Mucosa of descending colon (tissue), 3 donors: Measurements from ENCODE around the gene RPL14. TPM values are rescaled to one million over a fixed set of nuclear protein-coding genes. Genes with fewer than 3 reads are reported as not detected.

Experiments
- ATAC-seq: fragments of 200-7000 bp; cut with Tn5 transposase; one replicate; pipeline ENCODE4 v1.9.1; 2020; ENCODE audit warnings: mild to moderate bottlenecking, moderate library complexity
- DNase-seq, 3 donors: peaks; one replicate each; pipeline ENCODE4 v3.0.0-alpha.2; 2020
- H3K36me3 ChIP-seq: fragments of 200-600 bp; one replicate; pipeline ENCODE4 v1.8.0; 2021; ENCODE audit warnings: low read depth, mild to moderate bottlenecking
- H3K4me1 ChIP-seq: fragments of 200-600 bp; one replicate; pipeline ENCODE4 v1.8.0; 2021; ENCODE audit warnings: low read depth, mild to moderate bottlenecking
- H3K4me3 ChIP-seq: fragments of 200-600 bp; one replicate; pipeline ENCODE4 v1.8.0; 2021; ENCODE audit warnings: mild to moderate bottlenecking
- H3K9me3 ChIP-seq: fragments of 200-600 bp; one replicate; pipeline ENCODE4 v1.8.0; 2021; ENCODE audit warnings: mild to moderate bottlenecking
- intact Hi-C, 2 donors: fragments of 100-400 bp; cut with DNase I in 1 of 2; cut with micrococcal nuclease in 1 of 2; formaldehyde crosslinking; loops; one replicate each; pipeline versions ENCODE4 v1.11.0 to v1.11.1; 2022; cut with DNase I, micrococcal nuclease
- total RNA-seq, 3 donors: library from RNA; stranded (reverse); fragmentation: NEBNext Ultra II Directional in 2 of 3; extraction: Animal tissue kit (Norgen Biotek cat#: 25700) in 2 of 3; gene quantifications; one replicate each; pipeline versions ENCODE4 v1.2.1 to v1.2.4, GENCODE V29; 2021 to 2023
- TF ChIP-seq, protein P1 (sequence below): fragments of 200-600 bp; IDR thresholded peaks from one replicate; pipeline ENCODE4 v1.8.0; 2022; ENCODE audit warnings: antibody characterized with exemption, mild to moderate bottlenecking
- donor health status: DM: no; HTN: no; CAD: no; lungs with moderate emphysema.
- donor health status: DM: no; HTN: no; CAD: no.
- donor health status: DM: no; HTN: yes; CAD: no.

RPL14 gene
- total RNA-seq, 3 donors from 2014 or later = 1,286 to 1,516 (median 1,490) TPM

DNA sequence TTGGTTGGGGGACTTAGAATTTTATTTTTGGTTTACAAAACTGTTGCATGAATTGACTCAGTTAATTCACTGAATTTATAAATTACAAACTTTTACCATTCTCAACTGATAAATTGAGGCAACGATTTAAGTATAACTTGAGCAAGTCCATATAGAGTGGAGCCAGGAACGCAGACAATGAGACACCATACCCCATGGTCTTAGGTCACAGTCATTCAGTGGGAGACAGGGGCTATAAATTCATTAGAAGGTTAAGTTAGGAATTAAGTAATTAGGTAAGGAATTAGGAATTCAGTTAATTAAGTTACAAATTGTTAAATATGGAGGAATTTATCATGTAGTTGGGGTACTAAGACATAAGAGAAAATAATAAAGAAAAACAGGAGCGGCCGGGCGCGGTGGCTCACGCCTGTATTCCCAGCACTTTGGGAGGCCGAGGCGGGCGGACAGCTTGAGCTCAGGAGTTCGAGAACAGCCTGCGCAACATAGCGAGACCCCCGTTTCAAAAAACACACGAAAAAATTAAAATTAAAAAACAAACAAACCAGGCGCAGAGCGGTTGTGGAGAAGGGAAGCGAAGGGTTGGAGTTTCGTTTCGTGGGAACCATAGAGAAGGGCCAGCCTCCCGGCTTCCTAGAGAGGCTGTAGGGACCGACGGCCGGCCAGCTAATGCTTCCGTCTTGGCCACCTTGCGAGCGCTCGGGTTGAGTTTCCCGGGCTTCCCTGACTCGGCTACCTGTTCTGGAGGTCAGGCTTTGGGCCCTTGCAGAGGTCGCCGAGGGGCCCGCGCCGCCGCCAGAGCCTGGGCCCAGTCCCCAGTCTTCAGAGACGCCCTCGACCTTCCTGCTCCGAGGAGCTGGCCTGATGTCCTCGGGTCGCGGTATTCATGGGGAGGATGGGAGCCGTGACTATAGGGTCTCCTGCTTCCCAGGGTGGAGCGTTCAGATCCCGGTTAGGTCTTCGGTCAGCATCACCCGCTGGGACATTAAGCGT, 19.6 kb downstream of the RPL14 start, which contains the start of gene ZNF619:
Gene ZNF619 (plus strand): TSS at position 645 of the 993 bp plus-strand sequence. CDS start 858 bp downstream, outside the sequence.
- Histone ChIP-seq H3K4me3 (peak within 1 kb of the TSS; percentile 83), H3K9me3 (no peaks in the 10 kb centered on the region), H3K4me1 (no peaks in the 10 kb centered on the region), H3K36me3 (no peaks in the 10 kb centered on the region)
- DNase-seq (peak; percentile 79 to 83 (median 82)), ATAC-seq (peak; percentile 98)
- TF ChIP-seq, protein P1, sequence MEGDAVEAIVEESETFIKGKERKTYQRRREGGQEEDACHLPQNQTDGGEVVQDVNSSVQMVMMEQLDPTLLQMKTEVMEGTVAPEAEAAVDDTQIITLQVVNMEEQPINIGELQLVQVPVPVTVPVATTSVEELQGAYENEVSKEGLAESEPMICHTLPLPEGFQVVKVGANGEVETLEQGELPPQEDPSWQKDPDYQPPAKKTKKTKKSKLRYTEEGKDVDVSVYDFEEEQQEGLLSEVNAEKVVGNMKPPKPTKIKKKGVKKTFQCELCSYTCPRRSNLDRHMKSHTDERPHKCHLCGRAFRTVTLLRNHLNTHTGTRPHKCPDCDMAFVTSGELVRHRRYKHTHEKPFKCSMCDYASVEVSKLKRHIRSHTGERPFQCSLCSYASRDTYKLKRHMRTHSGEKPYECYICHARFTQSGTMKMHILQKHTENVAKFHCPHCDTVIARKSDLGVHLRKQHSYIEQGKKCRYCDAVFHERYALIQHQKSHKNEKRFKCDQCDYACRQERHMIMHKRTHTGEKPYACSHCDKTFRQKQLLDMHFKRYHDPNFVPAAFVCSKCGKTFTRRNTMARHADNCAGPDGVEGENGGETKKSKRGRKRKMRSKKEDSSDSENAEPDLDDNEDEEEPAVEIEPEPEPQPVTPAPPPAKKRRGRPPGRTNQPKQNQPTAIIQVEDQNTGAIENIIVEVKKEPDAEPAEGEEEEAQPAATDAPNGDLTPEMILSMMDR = no peak
- intact Hi-C loops = no loop called here

DNA sequence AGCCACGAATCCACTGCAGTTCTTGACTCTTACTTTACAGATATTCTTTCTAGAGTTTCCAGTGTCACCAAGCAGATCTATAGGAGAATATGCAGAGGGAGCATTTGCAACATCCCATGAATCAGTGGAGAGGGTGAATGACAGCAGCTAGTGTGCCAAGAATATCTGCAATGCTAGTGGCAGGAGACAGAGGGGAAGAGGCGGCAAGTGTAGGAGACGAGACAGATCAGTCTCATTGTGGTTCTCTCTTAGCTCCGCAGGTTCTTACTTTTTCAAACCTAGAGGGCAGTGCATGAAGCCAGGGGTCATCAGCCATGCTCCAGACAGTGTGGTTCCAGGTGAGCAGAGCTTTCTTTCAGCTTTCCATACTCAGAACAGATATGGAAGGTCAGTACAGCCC, 20.5 kb downstream of the RPL14 start:
- intact Hi-C loops = no loop called here

DNA sequence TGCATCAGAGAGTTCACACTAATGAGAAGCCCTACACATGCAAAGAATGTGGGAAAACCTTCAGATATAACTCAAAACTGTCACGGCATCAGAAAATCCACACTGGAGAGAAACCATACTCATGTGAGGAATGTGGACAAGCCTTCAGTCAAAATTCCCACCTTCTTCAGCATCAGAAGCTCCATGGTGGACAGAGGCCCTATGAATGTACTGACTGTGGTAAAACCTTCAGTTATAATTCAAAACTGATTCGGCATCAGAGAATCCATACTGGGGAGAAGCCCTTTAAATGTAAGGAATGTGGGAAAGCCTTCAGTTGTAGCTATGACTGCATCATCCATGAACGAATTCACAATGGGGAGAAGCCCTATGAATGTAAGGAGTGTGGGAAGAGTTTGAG, 30.0 kb downstream of the RPL14 start:
- intact Hi-C loops = no loop called here
- DNase-seq (no peak), ATAC-seq (no peak)
- Histone ChIP-seq H3K4me3 (no peak overlapping the region), H3K9me3 (peaks cover 17% of the 10 kb centered on the region), H3K36me3 (no peaks in the 10 kb centered on the region), H3K4me1 (no peaks in the 10 kb centered on the region)
- TF ChIP-seq, protein P1 = no peak

More for the DNA sequence above, 20.5 kb downstream of the RPL14 start:
- Histone ChIP-seq H3K4me1 (no peaks in the 10 kb centered on the region), H3K9me3 (no peaks in the 10 kb centered on the region), H3K36me3 (no peaks in the 10 kb centered on the region), H3K4me3 (no peak overlapping the region)
- TF ChIP-seq, protein P1 = no peak
- ATAC-seq (peak; percentile 26), DNase-seq (no peak)

DNA sequence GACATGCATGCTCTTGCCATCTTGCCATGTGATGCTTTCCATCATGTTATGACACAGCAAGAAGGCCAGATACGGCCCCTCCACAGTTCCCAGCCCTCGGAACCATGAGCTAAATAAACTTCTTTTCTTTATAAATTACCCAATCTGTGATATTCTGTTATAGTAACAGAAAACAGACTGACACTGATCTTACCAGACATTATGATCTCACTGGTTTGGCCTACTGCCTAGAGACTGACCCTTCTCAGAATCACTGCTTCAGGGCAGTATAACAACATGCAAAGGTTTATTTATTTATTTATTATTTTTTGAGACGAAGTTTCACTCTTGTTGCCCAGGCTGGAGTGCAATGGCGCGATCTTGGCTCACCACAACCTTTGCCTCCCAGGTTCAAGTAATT, 33.8 kb downstream of the RPL14 start:
- intact Hi-C loops = no loop called here
- no peaks in the 10 kb centered on the region for H3K36me3 ChIP-seq
- no peak for DNase-seq
- no peaks in the 10 kb centered on the region for H3K4me1 ChIP-seq
- no peak for ATAC-seq
- H3K4me3 ChIP-seq = no peak overlapping the region
- TF ChIP-seq, protein P1 = no peak
- peaks cover 17% of the 10 kb centered on the region for H3K9me3 ChIP-seq

DNA sequence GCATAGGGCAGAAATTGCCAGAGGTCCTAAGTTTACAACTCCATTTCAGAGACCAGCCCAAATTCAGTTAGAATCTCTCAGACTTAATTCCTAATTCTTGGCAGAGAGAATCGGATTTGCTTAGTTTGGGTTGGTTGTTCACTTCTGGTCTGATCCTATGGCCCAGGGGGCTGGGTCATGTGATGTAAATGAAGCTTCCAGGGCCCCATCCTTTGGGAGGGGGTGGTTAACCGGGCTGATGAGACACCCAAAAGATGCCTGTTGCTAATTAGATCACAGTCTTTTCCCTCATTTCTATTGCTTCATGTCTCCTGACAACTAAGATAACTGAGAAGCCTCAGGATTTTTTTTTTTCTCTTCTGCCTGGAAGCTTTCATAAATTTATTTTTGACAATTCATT, 37.6 kb downstream of the RPL14 start:
- Histone ChIP-seq H3K36me3 (no peaks in the 10 kb centered on the region), H3K4me1 (no peaks in the 10 kb centered on the region), H3K4me3 (no peak overlapping the region), H3K9me3 (no peaks in the 10 kb centered on the region)
- DNase-seq = no peak
- no peak for ATAC-seq
- TF ChIP-seq, protein P1 = no peak
- intact Hi-C loops = no loop called here
